Natural killer cell (primary cell): Measurements from ENCODE around the gene GLB1L. TPM values are rescaled to one million over a fixed set of nuclear protein-coding genes. Genes with fewer than 3 reads are reported as not detected.

Experiments used
- ATAC-seq, 3 donors: fragments of 150-1000 bp in 2 of 3; fragments of 200-7000 bp in 1 of 3; cut with Tn5 transposase; 1 replicate in 1 of 3; 2 replicates in 2 of 3; pipeline ENCODE4 v1.10.0; 2021; ENCODE audit warnings: mild to moderate bottlenecking in 2 of 3, moderate library complexity in 2 of 3
- DNase-seq, 2 donors: peaks; one replicate each; pipeline versions ENCODE4 v3.0.0 to v3.0.0-alpha.2; 2013 to 2021; ENCODE audit warnings: mixed read lengths in 1 of 2
- H3K27ac ChIP-seq: one replicate; pipeline ENCODE4 v1.5.1; 2013; ENCODE audit warnings: mild to moderate bottlenecking, low read length
- H3K27me3 ChIP-seq: one replicate; pipeline ENCODE4 v1.6.1; 2013; ENCODE audit warnings: low read length; ENCODE audit not compliant: control insufficient read depth, insufficient read depth
- H3K36me3 ChIP-seq: one replicate; pipeline ENCODE4 v1.6.1; 2013; ENCODE audit warnings: low read length; ENCODE audit not compliant: control insufficient read depth, insufficient read depth
- H3K4me1 ChIP-seq: one replicate; pipeline ENCODE4 v1.6.1; 2013; ENCODE audit warnings: low read length; ENCODE audit not compliant: control insufficient read depth, insufficient read depth
- H3K4me3 ChIP-seq: one replicate; pipeline ENCODE4 v1.5.1; 2013; ENCODE audit warnings: low read length
- H3K9me3 ChIP-seq: one replicate; pipeline ENCODE4 v1.6.1; 2013; ENCODE audit warnings: low read length; ENCODE audit not compliant: control insufficient read depth, insufficient read depth
- H3K27ac Mint-ChIP-seq, 2 donors: one replicate each; pipeline ENCODE4 v1.8.0; 2022; ENCODE audit warnings: mild to moderate bottlenecking in 2 of 2, mixed read lengths in 2 of 2, moderate library complexity in 1 of 2
- H3K27me3 Mint-ChIP-seq, 2 donors: one replicate each; pipeline ENCODE4 v1.8.0; 2022; ENCODE audit warnings: low read depth in 2 of 2, mixed read lengths in 2 of 2
- H3K36me3 Mint-ChIP-seq: one replicate; pipeline ENCODE4 v1.8.0; 2022; ENCODE audit warnings: mixed read lengths
- H3K4me1 Mint-ChIP-seq, 2 donors: one replicate each; pipeline ENCODE4 v1.8.0; 2022; ENCODE audit warnings: mixed read lengths in 2 of 2
- H3K4me3 Mint-ChIP-seq: one replicate; pipeline ENCODE4 v1.8.0; 2022; ENCODE audit warnings: mild to moderate bottlenecking, moderate library complexity, mixed read lengths
- H3K9me3 Mint-ChIP-seq, 2 donors: one replicate each; pipeline ENCODE4 v1.8.0; 2022; ENCODE audit warnings: mixed read lengths in 2 of 2
- WGBS: methylation state at CpG from one replicate; pipeline ENCODE4 v1.1.7; 2013; ENCODE audit warnings: missing lambda C conversion rate; ENCODE audit not compliant: insufficient coverage; 5-methylcytosine and 5-hydroxymethylcytosine counted together
- intact Hi-C: fragments of 100-400 bp; cut with micrococcal nuclease; formaldehyde crosslinking; loops from one replicate; pipeline ENCODE4 v1.14.2; 2022
- total RNA-seq, 4 donors: library from RNA; stranded (reverse); fragments of 120-200 nt in 1 of 4; gene quantifications; one replicate each; pipeline versions ENCODE4 v1.2.3 to v1.2.4, GENCODE V29; 2013 to 2022
- TF ChIP-seq, protein P1 (sequence below): fragments of 200-600 bp; IDR thresholded peaks from one replicate; pipeline ENCODE4 v1.8.0; 2022; ENCODE audit warnings: antibody characterized with exemption

The GLB1L gene
- total RNA-seq, 3 donors from 2014 or later (not counting 1 experiment from before 2014, with no cell fraction given), result 4.3 to 7.7 (median 4.5) TPM

DNA sequence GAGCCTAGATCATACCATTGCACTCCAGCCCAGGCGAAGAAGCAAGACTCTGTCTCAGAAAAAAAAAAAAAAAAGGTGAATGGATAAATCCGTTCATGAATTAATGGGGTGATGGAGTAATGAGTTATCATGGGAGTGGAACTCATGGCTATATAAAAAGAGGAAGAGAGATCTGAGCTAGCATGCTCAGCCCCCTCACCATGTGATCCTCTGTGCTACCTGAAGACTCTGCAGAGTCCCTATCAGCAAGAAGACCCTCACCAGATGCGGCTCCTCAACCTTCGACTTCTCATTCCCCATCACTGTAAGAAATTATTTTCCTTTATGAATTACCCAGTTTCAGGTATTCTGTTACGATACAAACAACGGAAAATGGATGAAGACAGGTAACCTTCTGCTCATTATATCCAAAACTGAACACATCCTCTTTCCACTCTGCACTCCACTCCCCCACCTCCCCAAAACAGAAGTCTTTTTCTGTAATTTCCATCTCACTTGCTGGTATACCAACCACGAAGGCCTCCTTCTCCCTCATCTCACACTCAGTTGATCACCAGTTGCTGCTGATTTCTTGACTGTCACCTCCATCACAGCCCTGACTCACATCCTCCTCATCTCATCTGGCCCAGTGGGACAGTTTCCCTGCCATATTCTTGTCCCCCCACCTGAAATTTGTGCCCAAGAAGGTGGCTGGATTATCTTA, 58.3 kb downstream of the GLB1L start:
- Histone ChIP-seq H3K27ac (no peak overlapping the region), H3K27me3 (no peaks in the 10 kb centered on the region), H3K36me3 (peaks cover 29% of the 10 kb centered on the region), H3K9me3 (no peaks in the 10 kb centered on the region), H3K4me3 (no peak overlapping the region), H3K4me1 (no peaks in the 10 kb centered on the region)
- peaks cover 0 to 7% of the 10 kb centered on the region in 2 donors for H3K4me1 Mint-ChIP-seq
- H3K27ac Mint-ChIP-seq, result no peak overlapping the region
- intact Hi-C loops, result no loop called here
- ATAC-seq (no peak), DNase-seq (no peak)
- TF ChIP-seq, protein P1, sequence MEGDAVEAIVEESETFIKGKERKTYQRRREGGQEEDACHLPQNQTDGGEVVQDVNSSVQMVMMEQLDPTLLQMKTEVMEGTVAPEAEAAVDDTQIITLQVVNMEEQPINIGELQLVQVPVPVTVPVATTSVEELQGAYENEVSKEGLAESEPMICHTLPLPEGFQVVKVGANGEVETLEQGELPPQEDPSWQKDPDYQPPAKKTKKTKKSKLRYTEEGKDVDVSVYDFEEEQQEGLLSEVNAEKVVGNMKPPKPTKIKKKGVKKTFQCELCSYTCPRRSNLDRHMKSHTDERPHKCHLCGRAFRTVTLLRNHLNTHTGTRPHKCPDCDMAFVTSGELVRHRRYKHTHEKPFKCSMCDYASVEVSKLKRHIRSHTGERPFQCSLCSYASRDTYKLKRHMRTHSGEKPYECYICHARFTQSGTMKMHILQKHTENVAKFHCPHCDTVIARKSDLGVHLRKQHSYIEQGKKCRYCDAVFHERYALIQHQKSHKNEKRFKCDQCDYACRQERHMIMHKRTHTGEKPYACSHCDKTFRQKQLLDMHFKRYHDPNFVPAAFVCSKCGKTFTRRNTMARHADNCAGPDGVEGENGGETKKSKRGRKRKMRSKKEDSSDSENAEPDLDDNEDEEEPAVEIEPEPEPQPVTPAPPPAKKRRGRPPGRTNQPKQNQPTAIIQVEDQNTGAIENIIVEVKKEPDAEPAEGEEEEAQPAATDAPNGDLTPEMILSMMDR, result no peak
- no peak overlapping the region for H3K4me3 Mint-ChIP-seq
- no peaks in the 10 kb centered on the region for H3K27me3 Mint-ChIP-seq
- H3K36me3 Mint-ChIP-seq, result no peaks in the 10 kb centered on the region
- no peaks in the 10 kb centered on the region for H3K9me3 Mint-ChIP-seq
- WGBS, result 80% methylated on average over 7 of the region's 7 CpGs

Other genes starting within 250 kb of the GLB1L start
- gene CFAP65, start 203.9 kb downstream of the GLB1L start, total RNA-seq, result not detected
- not detected for gene IHH, start 184.5 kb downstream of the GLB1L start, total RNA-seq
- 10 to 100 TPM in 2 of 3 donors, 1 to 10 TPM in 1; 9.9 to 12.7 (median 11.0) TPM for gene NHEJ1, start 84.6 kb downstream of the GLB1L start, total RNA-seq
- gene SLC23A3, start 75.4 kb downstream of the GLB1L start, total RNA-seq, result 1 to 10 TPM in 1 of 3 donors, under 1 TPM in 2; 0.48 to 1.1 (median 0.89) TPM
- gene CNPPD1, start 68.5 kb downstream of the GLB1L start, total RNA-seq, result 10 to 100 TPM; 64.4 to 72.4 (median 64.8) TPM
- 10 to 100 TPM; 77.0 to 81.9 (median 79.0) TPM for gene RETREG2, start 67.2 kb downstream of the GLB1L start, total RNA-seq
- gene ZFAND2B, start 38.7 kb downstream of the GLB1L start, total RNA-seq, result 10 to 100 TPM; 67.6 to 84.0 (median 83.4) TPM
- 1 to 10 TPM in 2 of 3 donors, under 1 TPM in 1; 0.93 to 3.4 (median 1.9) TPM for gene ABCB6, start 26.5 kb downstream of the GLB1L start, total RNA-seq
- gene ATG9A, start 15.8 kb downstream of the GLB1L start, total RNA-seq, result 100 to 1,000 TPM in 2 of 3 donors, 10 to 100 TPM in 1; 98.1 to 110 (median 108) TPM
- 100 to 1,000 TPM; 100 to 148 (median 117) TPM for gene ANKZF1, start 15.6 kb downstream of the GLB1L start, total RNA-seq
- gene STK16, start within 50 bp of the GLB1L start, total RNA-seq, result 10 to 100 TPM; 28.7 to 32.5 (median 32.4) TPM
- gene TUBA4B, start 7.8 kb upstream of the GLB1L start, total RNA-seq, result not detected
- 100 to 1,000 TPM; 145 to 188 (median 146) TPM for gene TUBA4A, start 8.5 kb upstream of the GLB1L start, total RNA-seq
- gene DNAJB2, start 33.9 kb upstream of the GLB1L start, total RNA-seq, result 100 to 1,000 TPM in 1 of 3 donors, 10 to 100 TPM in 2; 70.3 to 108 (median 98.3) TPM
- under 1 TPM in 2 of 3 donors, not detected in 1; 0.23 to 0.35 TPM for gene PTPRN, start 64.0 kb upstream of the GLB1L start, total RNA-seq
- not detected for gene RESP18, start 87.3 kb upstream of the GLB1L start, total RNA-seq
- 100 to 1,000 TPM in 2 of 3 donors, 10 to 100 TPM in 1; 97.8 to 112 (median 103) TPM for gene DNPEP, start 142.5 kb upstream of the GLB1L start, total RNA-seq
- not detected for gene DES, start 172.9 kb upstream of the GLB1L start, total RNA-seq
- gene SPEG, start 189.4 kb upstream of the GLB1L start, total RNA-seq, result 1 to 10 TPM in 2 of 3 donors, under 1 TPM in 1; 0.35 to 1.5 (median 1.2) TPM